OCI-LY1 (cell line): Measurements from ENCODE around the gene C3orf33.

Experiments
- EZH2 ChIP-seq: fragments of 200-600 bp; sonication (generic), shearing (Covaris generic); IDR thresholded peaks from 2 replicates; pipeline ENCODE4 v1.8.0; 2017; ENCODE audit warnings: borderline replicate concordance, mixed run types, mild to moderate bottlenecking, antibody characterized with exemption, low read length, moderate library complexity, mixed read lengths
- TF ChIP-seq, protein P1 (sequence below): fragments of 200-600 bp; sonication (generic), shearing (Covaris generic); IDR thresholded peaks from 2 replicates; pipeline ENCODE4 v1.5.1; 2017; ENCODE audit warnings: mild to moderate bottlenecking, antibody characterized with exemption, low read length, moderate library complexity, mixed read lengths

DNA sequence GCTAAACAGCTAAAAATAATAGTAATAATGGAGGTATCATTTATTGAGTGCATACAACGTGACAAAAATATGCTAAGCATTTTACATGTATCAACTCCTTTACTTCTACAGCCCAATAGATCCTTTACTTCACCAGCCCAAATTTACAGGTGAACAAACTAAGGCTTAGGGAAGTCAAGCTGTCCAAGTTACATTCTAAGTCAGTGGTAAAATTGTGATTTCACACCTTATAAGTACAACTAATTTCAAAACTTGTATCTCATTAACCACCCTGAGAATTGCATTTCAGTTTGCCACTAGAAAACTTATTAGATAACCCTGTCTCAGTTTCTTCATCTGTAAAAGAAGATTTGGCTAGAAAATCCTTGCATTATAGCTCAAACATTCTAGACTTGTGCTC lies 37.5 kb upstream of the C3orf33 start:
- TF ChIP-seq EZH2 = no peak
- TF ChIP-seq, protein P1, sequence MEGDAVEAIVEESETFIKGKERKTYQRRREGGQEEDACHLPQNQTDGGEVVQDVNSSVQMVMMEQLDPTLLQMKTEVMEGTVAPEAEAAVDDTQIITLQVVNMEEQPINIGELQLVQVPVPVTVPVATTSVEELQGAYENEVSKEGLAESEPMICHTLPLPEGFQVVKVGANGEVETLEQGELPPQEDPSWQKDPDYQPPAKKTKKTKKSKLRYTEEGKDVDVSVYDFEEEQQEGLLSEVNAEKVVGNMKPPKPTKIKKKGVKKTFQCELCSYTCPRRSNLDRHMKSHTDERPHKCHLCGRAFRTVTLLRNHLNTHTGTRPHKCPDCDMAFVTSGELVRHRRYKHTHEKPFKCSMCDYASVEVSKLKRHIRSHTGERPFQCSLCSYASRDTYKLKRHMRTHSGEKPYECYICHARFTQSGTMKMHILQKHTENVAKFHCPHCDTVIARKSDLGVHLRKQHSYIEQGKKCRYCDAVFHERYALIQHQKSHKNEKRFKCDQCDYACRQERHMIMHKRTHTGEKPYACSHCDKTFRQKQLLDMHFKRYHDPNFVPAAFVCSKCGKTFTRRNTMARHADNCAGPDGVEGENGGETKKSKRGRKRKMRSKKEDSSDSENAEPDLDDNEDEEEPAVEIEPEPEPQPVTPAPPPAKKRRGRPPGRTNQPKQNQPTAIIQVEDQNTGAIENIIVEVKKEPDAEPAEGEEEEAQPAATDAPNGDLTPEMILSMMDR = no peak
